Pancreas (tissue), 10 donors: Measurements from ENCODE around the gene IRF2BPL. TPM values are rescaled to one million over a fixed set of nuclear protein-coding genes. Genes with fewer than 3 reads are reported as not detected.

ENCODE experiments used
- ATAC-seq, 4 donors: fragments of 200-7000 bp; cut with Tn5 transposase; one replicate each; pipeline versions ENCODE4 v1.8.0 to v1.9.1; 2020; ENCODE audit warnings: mild to moderate bottlenecking in 4 of 4, moderate library complexity in 4 of 4
- DNase-seq, 6 donors: peaks; one replicate each; pipeline ENCODE4 v3.0.0-alpha.2; 2020
- FAIRE-seq: peaks from 2 replicates; lab custom pipeline; 2012; peaks lifted over from hg19 to GRCh38; lab: Jason Lieb, UNC
- H3K27ac ChIP-seq, 4 donors: fragments of 200-600 bp; sonication (generic); 1 replicate in 3 of 4; 2 replicates in 1 of 4; pipeline versions ENCODE4 v1.5.0 to v1.8.0; 2020
- H3K27me3 ChIP-seq, 4 donors: fragments of 200-600 bp; one replicate each; pipeline ENCODE4 v1.8.0; 2021
- H3K36me3 ChIP-seq, 3 donors: fragments of 200-600 bp; sonication (generic) in 1 of 3; one replicate each; pipeline versions ENCODE4 v1.5.0 to v1.8.0; 2020 to 2021
- H3K4me1 ChIP-seq, 3 donors: fragments of 200-600 bp; one replicate each; pipeline ENCODE4 v1.8.0; 2021
- H3K4me3 ChIP-seq, 4 donors: fragments of 200-600 bp; sonication (generic) in 2 of 4; one replicate each; pipeline versions ENCODE4 v1.5.0 to v1.8.0; 2020 to 2021
- H3K9me3 ChIP-seq, 4 donors: fragments of 200-600 bp; one replicate each; pipeline ENCODE4 v1.8.0; 2021
- CTCF ChIP-seq, 4 donors: fragments of 200-600 bp; sonication (generic) in 3 of 4; IDR thresholded peaks; one replicate each; pipeline versions ENCODE4 v1.5.0 to v1.8.0; 2021; ENCODE audit warnings: antibody characterized with exemption in 4 of 4
- WGBS, 2 donors: extraction: QIAGEN DNeasy Blood & Tissue Kit; methylation state at CpG; one replicate each; pipeline ENCODE4 v1.1.7; 2013; 5-methylcytosine and 5-hydroxymethylcytosine counted together
- intact Hi-C, 3 donors: fragments of 100-400 bp; cut with DNase I; formaldehyde crosslinking; loops; one replicate each; pipeline versions ENCODE4 v1.11.1 to v1.14.2; 2022
- polyA plus RNA-seq, 2 donors: library from polyadenylated mRNA; stranded (reverse); fragments of 200-250 nt; gene quantifications; one replicate each; pipeline ENCODE4 v1.2.3, GENCODE V29; 2013
- total RNA-seq, 6 donors: library from RNA; stranded (reverse); fragmentation: NEBNext Ultra II Directional in 4 of 6; extraction: Animal tissue kit (Norgen Biotek cat#: 25700) in 4 of 6; gene quantifications; one replicate each; pipeline versions ENCODE4 v1.2.1 to v1.2.4, GENCODE V29; 2021 to 2023
- donor health status: healthy with polysubstance abuse.
- donor health status: DM: no; HTN: no; CAD: no; lungs with moderate emphysema.
- donor health status: DM: no; HTN: no; CAD: no.
- donor health status: control.
- donor health status: control.
- donor health status: Bipolar disorder and iron deficiency.
- donor health status: DM: yes; HTN: yes; CAD: no.
- donor health status: DM: no; HTN: no; CAD: no.
- donor health status: DM: no; HTN: no; CAD: no.
- donor health status: DM: yes; HTN: yes; CAD: no.

IRF2BPL gene
- total and polyA plus RNA-seq, 8 donors, result 6.2 to 32.2 (median 19.0) TPM

- ATAC-seq (peak; percentile 48 to 81 (median 62)), FAIRE-seq (no peak), DNase-seq (no peak)
- Histone ChIP-seq H3K27ac (peak overlapping the region in 1 of 4 donors; percentile 31), H3K9me3 (no peaks in the 10 kb centered on the region), H3K36me3 (no peaks in the 10 kb centered on the region), H3K4me1 (peaks cover 13 to 16% (median 13%) of the 10 kb centered on the region in 3 donors), H3K4me3 (no peak overlapping the region), H3K27me3 (no peaks in the 10 kb centered on the region)
- no peak for TF ChIP-seq CTCF (IDR thresholded peaks at IDR 0.05)
- intact Hi-C loops, result no loop called here
- WGBS, 2 donors, result 46 to 49% methylated on average over 4 of the region's 4 CpGs
These were observed 33.1 kb downstream of the IRF2BPL start for GRCh38 chr14:76995279-76996035.

- ATAC-seq, result no peak
- no peak for FAIRE-seq
- H3K27me3 ChIP-seq, result no peaks in the 10 kb centered on the region
- H3K27ac ChIP-seq, result no peak overlapping the region
- H3K36me3 ChIP-seq, result no peaks in the 10 kb centered on the region
- no peak for DNase-seq
- no peaks in the 10 kb centered on the region for H3K9me3 ChIP-seq
- WGBS, 2 donors, result 95 to 97% methylated on average over 2 to 6 of the region's 6 CpGs
- no peak overlapping the region for H3K4me3 ChIP-seq
- no peak for TF ChIP-seq CTCF (IDR thresholded peaks at IDR 0.05)
- intact Hi-C loops, result no loop called here
- peaks cover 13 to 16% (median 13%) of the 10 kb centered on the region in 3 donors for H3K4me1 ChIP-seq
These were observed 34.8 kb downstream of the IRF2BPL start for GRCh38 chr14:76993752-76994151.

- no peak overlapping the region for H3K27ac ChIP-seq
- no peaks in the 10 kb centered on the region for H3K27me3 ChIP-seq
- ATAC-seq (no peak), DNase-seq (no peak), FAIRE-seq (no peak)
- H3K36me3 ChIP-seq, result no peaks in the 10 kb centered on the region
- no peaks in the 10 kb centered on the region for H3K4me1 ChIP-seq
- H3K4me3 ChIP-seq, result no peak overlapping the region
- no peaks in the 10 kb centered on the region for H3K9me3 ChIP-seq
- no peak for TF ChIP-seq CTCF (IDR thresholded peaks at IDR 0.05)
- intact Hi-C loops, result no loop called here
These were observed 38.4 kb downstream of the IRF2BPL start for GRCh38 chr14:76990084-76990483.

DNA sequence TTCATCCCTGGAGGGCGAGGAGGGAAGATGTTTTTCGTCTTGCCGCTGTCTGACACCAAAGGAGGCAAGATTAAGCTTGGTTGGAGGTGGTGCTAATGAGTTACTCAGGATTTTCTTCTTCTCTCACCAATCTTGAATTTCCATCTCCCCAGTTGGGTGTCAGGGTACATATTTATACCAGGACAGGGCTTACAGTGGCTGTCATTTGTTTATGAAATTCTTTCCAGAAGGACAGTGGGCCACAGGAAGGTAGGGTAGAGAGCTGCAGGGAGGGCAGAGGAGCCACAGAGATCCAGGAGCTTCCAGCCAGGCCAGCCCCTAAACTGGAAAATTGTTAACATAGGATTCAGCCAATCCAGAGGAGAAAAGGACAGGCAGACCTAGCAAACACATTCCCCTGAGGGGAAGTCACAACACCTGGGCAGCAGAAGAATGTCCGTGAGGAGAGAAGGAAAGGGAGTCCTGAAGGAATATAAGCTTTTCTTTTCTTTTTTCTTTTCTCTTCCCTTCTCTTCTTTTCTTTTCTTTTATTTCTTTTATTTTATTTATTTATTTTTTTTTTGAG is 40.5 kb downstream of the IRF2BPL start:
- H3K9me3 ChIP-seq, result no peaks in the 10 kb centered on the region
- no peak for FAIRE-seq
- no peaks in the 10 kb centered on the region for H3K4me1 ChIP-seq
- no peak overlapping the region for H3K4me3 ChIP-seq
- H3K36me3 ChIP-seq, result no peaks in the 10 kb centered on the region
- no peaks in the 10 kb centered on the region for H3K27me3 ChIP-seq
- 89 to 92% methylated on average over 4 of the region's 4 CpGs for WGBS, 2 donors
- no peak for ATAC-seq
- TF ChIP-seq CTCF (IDR thresholded peaks at IDR 0.05), result no peak
- no peak overlapping the region for H3K27ac ChIP-seq
- intact Hi-C loops, result no loop called here
- DNase-seq, result no peak

DNA sequence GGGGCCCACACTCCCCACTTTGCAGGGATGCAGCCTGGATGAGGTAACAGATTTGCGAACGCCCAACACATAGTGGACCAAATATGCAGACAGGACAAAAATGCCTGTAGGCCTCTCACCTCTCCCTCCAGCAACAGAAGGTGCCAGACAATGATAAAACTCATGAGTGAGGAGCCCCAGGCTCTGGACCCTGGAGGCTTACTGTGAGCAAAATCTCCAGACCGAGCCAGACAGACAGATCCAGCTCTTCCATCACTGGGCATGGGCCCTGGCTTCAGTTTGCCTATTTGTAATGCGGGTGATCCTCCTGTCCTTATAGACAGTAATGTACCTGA is 42.3 kb downstream of the IRF2BPL start:
- Histone ChIP-seq H3K4me1 (no peaks in the 10 kb centered on the region), H3K27me3 (no peaks in the 10 kb centered on the region), H3K27ac (no peak overlapping the region), H3K36me3 (no peaks in the 10 kb centered on the region), H3K4me3 (no peak overlapping the region), H3K9me3 (no peaks in the 10 kb centered on the region)
- FAIRE-seq, result no peak
- ATAC-seq, result no peak
- 96 to 99% methylated on average over 4 of the region's 4 CpGs for WGBS, 2 donors
- intact Hi-C loops, result no loop called here
- no peak for DNase-seq
- TF ChIP-seq CTCF (IDR thresholded peaks at IDR 0.05), result no peak
